ENCODE data around the gene AVEN. TPM values are rescaled to one million over a fixed set of nuclear protein-coding genes. Genes with fewer than 3 reads are reported as not detected.
A peak's percentile ranks its signal among the peaks of the same experiment; 100 is the strongest.

Gene AVEN
- polyA plus RNA-seq, 2 of the 4 experiments (the other 2 are of a cell fraction) = 23.8 to 27.2 TPM

GRCh38 chr15:33864360-33865075, 174.5 kb downstream of the AVEN start:
- no peak for TF ChIP-seq ZSCAN20 (CRISPR knock-in tag; IDR thresholded peaks at IDR 0.05)
- no peak for TF ChIP-seq NR3C1 (IDR thresholded peaks at IDR 0.05)
- TF ChIP-seq ZFP36 (IDR thresholded peaks at IDR 0.05; ENCODE audit: borderline replicate concordance, partially characterized antibody) = no peak
- WGBS (ENCODE audit: missing lambda C conversion rate) = 81% methylated on average over 5 of the region's 5 CpGs
- ATAC-seq (no peak), DNase-seq (ENCODE audit: low read depth in 1 of 2, low spot score in 1 of 2) (no peak), FAIRE-seq (peak; percentile 13)
- POLR2A ChIA-PET = no interaction called here
- Histone ChIP-seq H3K27ac (no peak overlapping the region), H3K9me3 (no peaks in the 10 kb centered on the region), H3K4me1 (peaks cover 6% of the 10 kb centered on the region; the same call in 2 of the 3 replicates), H3K4me2 (no peak overlapping the region), H3K4me3 (no peak overlapping the region)
- CTCF ChIA-PET = no interaction called here

- TF ChIP-seq E2F6 (IDR thresholded peaks at IDR 0.05; ENCODE audit: borderline replicate concordance, low read depth) (no peak), CHD4 (IDR thresholded peaks at IDR 0.05; ENCODE audit: borderline replicate concordance) (no peak)
- Histone ChIP-seq H3K4me1 (peaks cover 6% of the 10 kb centered on the region; the same call in 2 of the 3 replicates), H3K9me3 (no peaks in the 10 kb centered on the region), H3K4me2 (peak overlapping the region; percentile 7; the same call in 1 of the 3 replicates), H3K27ac (no peak overlapping the region), H3K4me3 (no peak overlapping the region)
- ChIA-PET CTCF (interaction anchor here (0.8 to 1.6 kb wide), 4 partner anchors 10 to 122 kb away, joined by 3 to 4 read pairs (median 4); no protein-coding TSS in a partner anchor), POLR2A (no interaction called here)
- ATAC-seq (peak; percentile 79 to 85), DNase-seq (ENCODE audit: low read depth in 1 of 2, low spot score in 1 of 2) (peak in 1 of 2 experiments; percentile 17), FAIRE-seq (peak; percentile 56)
- WGBS (ENCODE audit: missing lambda C conversion rate) = 50% methylated on average over 3 of the region's 3 CpGs
Measured at GRCh38 chr15:33860754-33861153, 178.2 kb downstream of the AVEN start.

GRCh38 chr15:33859992-33860545, 178.9 kb downstream of the AVEN start:
- DNase-seq (ENCODE audit: low read depth in 1 of 2, low spot score in 1 of 2) = no peak

More at GRCh38 chr15:33859992-33860545, 178.9 kb downstream of the AVEN start:
- 80% methylated on average over 1 of the region's 1 CpG for WGBS (ENCODE audit: missing lambda C conversion rate)
- FAIRE-seq (no peak), ATAC-seq (no peak)
- no peak overlapping the region for H3K4me2 ChIP-seq
- POLR2A ChIA-PET = no interaction called here
- no peak overlapping the region for H3K27ac ChIP-seq
- H3K4me3 ChIP-seq = no peak overlapping the region
- TF ChIP-seq BHLHE40 (IDR thresholded peaks at IDR 0.05; ENCODE audit: low read depth, low read length) (no peak), NFE2L2 (conservative IDR thresholded peaks at IDR 0.05; ENCODE audit: low read length) (no peak), EHMT2 (IDR thresholded peaks at IDR 0.05; ENCODE audit: low read depth) (no peak), MAFK (IDR thresholded peaks at IDR 0.05; ENCODE audit: partially characterized antibody) (no peak), JUN (IDR thresholded peaks at IDR 0.05) (no peak), RARB (CRISPR knock-in tag; IDR thresholded peaks at IDR 0.05) (no peak), SREBF2 (IDR thresholded peaks at IDR 0.05) (no peak), TFCP2L1 (CRISPR knock-in tag; IDR thresholded peaks at IDR 0.05) (no peak), MYC (IDR thresholded peaks at IDR 0.05; ENCODE audit: borderline replicate concordance, low read length) (no peak), POLR2AphosphoS2 (conservative IDR thresholded peaks at IDR 0.05; ENCODE audit: low read length) (no peak), FOSL2 (IDR thresholded peaks at IDR 0.05) (no peak), FOSL2 (CRISPR knock-in tag; IDR thresholded peaks at IDR 0.05) (no peak), CBX8 (IDR thresholded peaks at IDR 0.05) (no peak), ATOH8 (CRISPR knock-in tag; IDR thresholded peaks at IDR 0.05; ENCODE audit: low read depth) (no peak), SMC3 (IDR thresholded peaks at IDR 0.05) (no peak), USF2 (IDR thresholded peaks at IDR 0.05) (no peak), MAZ (IDR thresholded peaks at IDR 0.05; ENCODE audit: borderline replicate concordance, low read depth, low read length) (no peak), TP53 (CRISPR knock-in tag; IDR thresholded peaks at IDR 0.05) (no peak), HES2 (IDR thresholded peaks at IDR 0.05) (no peak), HDAC2 (IDR thresholded peaks at IDR 0.05) (no peak)
- no peaks in the 10 kb centered on the region for H3K9me3 ChIP-seq
- CTCF ChIA-PET = interaction anchor here (0.8 to 1.5 kb wide), 4 partner anchors 9 to 125 kb away, joined by 3 to 4 read pairs (median 4); no protein-coding TSS in a partner anchor
- H3K4me1 ChIP-seq = peaks cover 6% of the 10 kb centered on the region; the same call in 2 of the 3 replicates

All from A549 (cell line).